Spleen (tissue), 11 donors: ENCODE data around the gene PTPN3. TPM values are rescaled to one million over a fixed set of nuclear protein-coding genes. Genes with fewer than 3 reads are reported as not detected.
A peak's percentile ranks its signal among the peaks of the same experiment; 100 is the strongest.

Source experiments
- DNase-seq: peaks from one replicate; pipeline ENCODE4 v3.0.0-alpha.2; 2020
- H3K27ac ChIP-seq, 8 donors: fragments of 200-600 bp; sonication (generic) in 7 of 8; 1 replicate in 4 of 8; 2 replicates in 4 of 8; pipeline versions ENCODE4 v1.5.0 to v1.8.0; 2016 to 2021; ENCODE audit warnings: inconsistent platforms in 4 of 8, mild to moderate bottlenecking in 4 of 8, moderate library complexity in 1 of 8
- H3K27me3 ChIP-seq, 7 donors: fragments of 200-600 bp; sonication (generic) in 6 of 7; replicated peaks in 1 of 7; 1 replicate in 4 of 7; 2 replicates in 3 of 7; pipeline versions ENCODE4 v1.5.0 to v1.8.0; 2016 to 2021; ENCODE audit warnings: inconsistent platforms in 3 of 7, mild to moderate bottlenecking in 1 of 7
- H3K36me3 ChIP-seq, 6 donors: fragments of 200-600 bp; sonication (generic) in 5 of 6; 1 replicate in 4 of 6; 2 replicates in 2 of 6; pipeline versions ENCODE4 v1.5.0 to v1.8.0; 2016 to 2021; ENCODE audit warnings: inconsistent platforms in 2 of 6
- H3K4me1 ChIP-seq, 6 donors: fragments of 200-600 bp; sonication (generic) in 5 of 6; 1 replicate in 3 of 6; 2 replicates in 3 of 6; pipeline versions ENCODE4 v1.5.0 to v1.8.0; 2016 to 2021; ENCODE audit warnings: inconsistent platforms in 3 of 6
- H3K4me3 ChIP-seq, 8 donors: fragments of 200-600 bp; sonication (generic) in 7 of 8; 1 replicate in 4 of 8; 2 replicates in 4 of 8; pipeline versions ENCODE4 v1.5.0 to v1.8.0; 2016 to 2021; ENCODE audit warnings: inconsistent platforms in 4 of 8, mild to moderate bottlenecking in 4 of 8, moderate library complexity in 2 of 8
- H3K9me3 ChIP-seq, 8 donors: fragments of 200-600 bp; sonication (generic) in 7 of 8; 1 replicate in 4 of 8; 2 replicates in 4 of 8; pipeline versions ENCODE4 v1.5.0 to v1.8.0; 2016 to 2021; ENCODE audit warnings: inconsistent platforms in 4 of 8
- POLR2A ChIP-seq, 3 donors: fragments of 450-650 bp; IDR thresholded peaks; one replicate each; pipeline ENCODE4 v1.5.1; 2017; ENCODE audit warnings: antibody characterized with exemption in 3 of 3, mild to moderate bottlenecking in 1 of 3
- POLR2AphosphoS5 ChIP-seq, 3 donors: sonication (generic); formaldehyde crosslinking; IDR thresholded peaks; one replicate each; pipeline ENCODE4 v1.5.1; 2017; ENCODE audit warnings: antibody characterized with exemption in 3 of 3
- WGBS, 5 donors: extraction: QIAGEN DNeasy Blood & Tissue Kit in 3 of 5; methylation state at CpG; one replicate each; pipeline versions ENCODE4 v1.1.5 to v1.1.7; 2013 to 2018; 5-methylcytosine and 5-hydroxymethylcytosine counted together
- intact Hi-C: fragments of 100-400 bp; cut with DNase I; formaldehyde crosslinking; loops from one replicate; pipeline ENCODE4 v1.15.0; 2023; ENCODE audit warnings: low total_unique reads
- polyA plus RNA-seq, 3 donors: library from polyadenylated mRNA; stranded (reverse); fragments of 200-250 nt; gene quantifications; one replicate each; pipeline ENCODE4 v1.2.1, GENCODE V29; 2013
- total RNA-seq, 7 donors: library from RNA; depleted of rRNA in 3 of 7; stranded (reverse); fragments of >200 nt in 3 of 7; fragmentation: NEBNext Ultra II Directional in 4 of 7; extraction: Animal tissue kit (Norgen Biotek cat#: 25700) in 4 of 7; gene quantifications; one replicate each; pipeline versions ENCODE4 v1.1.0 to v1.2.1, GENCODE V29; 2016 to 2021
- TF ChIP-seq, protein P1 (sequence below), 11 experiments: fragments of 200-600 bp in 7 of 11; fragments of 450-650 bp in 4 of 11; sonication (generic) in 4 of 11; IDR thresholded peaks in 8 of 11; conservative IDR thresholded peaks in 3 of 11; 1 replicate in 7 of 11; 2 replicates in 4 of 11; pipeline versions ENCODE4 v1.4.0 to v1.8.0; 2016 to 2021; ENCODE audit warnings: antibody characterized with exemption in 11 of 11, inconsistent platforms in 4 of 11, mild to moderate bottlenecking in 1 of 11
- donor health status: healthy with polysubstance abuse.
- donor health status: DM: no; HTN: no; CAD: no; lungs with moderate emphysema.
- donor health status: DM: no; HTN: no; CAD: no.
- donor health status: Bipolar disorder and iron deficiency.
- donor health status: healthy.
- donor health status: DM: no; HTN: no; CAD: no.
- donor health status: DM: yes; HTN: yes; CAD: no.

The PTPN3 gene
- total and polyA plus RNA-seq, 10 donors: 0.20 to 1.7 (median 0.48) TPM

DNA sequence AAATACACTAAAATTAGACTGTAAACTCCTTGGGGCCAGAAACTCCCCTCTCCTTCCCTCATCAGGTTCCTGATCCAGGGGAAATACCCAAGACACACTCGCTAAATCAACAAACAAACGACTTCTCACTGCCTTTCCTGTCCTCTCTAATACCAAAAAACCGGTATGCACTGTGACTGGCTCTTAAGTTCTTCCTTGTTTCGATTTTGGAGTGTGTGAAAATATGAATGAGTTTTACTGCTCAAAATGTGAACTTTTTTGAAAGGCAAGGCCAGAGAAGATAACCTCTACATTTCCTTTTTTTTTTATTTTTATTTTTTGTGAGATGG lies 96.2 kb downstream of the PTPN3 start:
- Histone ChIP-seq H3K4me3 (no peak overlapping the region), H3K4me1 (no peaks in the 10 kb centered on the region), H3K27ac (no peak overlapping the region), H3K9me3 (no peaks in the 10 kb centered on the region), H3K36me3 (no peaks in the 10 kb centered on the region), H3K27me3 (peaks cover 0 to 17% (median 0%) of the 10 kb centered on the region in 7 donors)
- no peak for DNase-seq
- intact Hi-C loops: no loop called here
- WGBS, 5 donors: 21 to 52% (median 35%) methylated on average over 4 of the region's 4 CpGs
- TF ChIP-seq, protein P1, sequence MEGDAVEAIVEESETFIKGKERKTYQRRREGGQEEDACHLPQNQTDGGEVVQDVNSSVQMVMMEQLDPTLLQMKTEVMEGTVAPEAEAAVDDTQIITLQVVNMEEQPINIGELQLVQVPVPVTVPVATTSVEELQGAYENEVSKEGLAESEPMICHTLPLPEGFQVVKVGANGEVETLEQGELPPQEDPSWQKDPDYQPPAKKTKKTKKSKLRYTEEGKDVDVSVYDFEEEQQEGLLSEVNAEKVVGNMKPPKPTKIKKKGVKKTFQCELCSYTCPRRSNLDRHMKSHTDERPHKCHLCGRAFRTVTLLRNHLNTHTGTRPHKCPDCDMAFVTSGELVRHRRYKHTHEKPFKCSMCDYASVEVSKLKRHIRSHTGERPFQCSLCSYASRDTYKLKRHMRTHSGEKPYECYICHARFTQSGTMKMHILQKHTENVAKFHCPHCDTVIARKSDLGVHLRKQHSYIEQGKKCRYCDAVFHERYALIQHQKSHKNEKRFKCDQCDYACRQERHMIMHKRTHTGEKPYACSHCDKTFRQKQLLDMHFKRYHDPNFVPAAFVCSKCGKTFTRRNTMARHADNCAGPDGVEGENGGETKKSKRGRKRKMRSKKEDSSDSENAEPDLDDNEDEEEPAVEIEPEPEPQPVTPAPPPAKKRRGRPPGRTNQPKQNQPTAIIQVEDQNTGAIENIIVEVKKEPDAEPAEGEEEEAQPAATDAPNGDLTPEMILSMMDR (IDR thresholded peaks at IDR 0.05 in 8 of 11, conservative IDR thresholded peaks at IDR 0.05 in 3 of 11): no peak
- TF ChIP-seq POLR2AphosphoS5 (IDR thresholded peaks at IDR 0.05) (no peak), POLR2A (IDR thresholded peaks at IDR 0.05) (no peak)

DNA sequence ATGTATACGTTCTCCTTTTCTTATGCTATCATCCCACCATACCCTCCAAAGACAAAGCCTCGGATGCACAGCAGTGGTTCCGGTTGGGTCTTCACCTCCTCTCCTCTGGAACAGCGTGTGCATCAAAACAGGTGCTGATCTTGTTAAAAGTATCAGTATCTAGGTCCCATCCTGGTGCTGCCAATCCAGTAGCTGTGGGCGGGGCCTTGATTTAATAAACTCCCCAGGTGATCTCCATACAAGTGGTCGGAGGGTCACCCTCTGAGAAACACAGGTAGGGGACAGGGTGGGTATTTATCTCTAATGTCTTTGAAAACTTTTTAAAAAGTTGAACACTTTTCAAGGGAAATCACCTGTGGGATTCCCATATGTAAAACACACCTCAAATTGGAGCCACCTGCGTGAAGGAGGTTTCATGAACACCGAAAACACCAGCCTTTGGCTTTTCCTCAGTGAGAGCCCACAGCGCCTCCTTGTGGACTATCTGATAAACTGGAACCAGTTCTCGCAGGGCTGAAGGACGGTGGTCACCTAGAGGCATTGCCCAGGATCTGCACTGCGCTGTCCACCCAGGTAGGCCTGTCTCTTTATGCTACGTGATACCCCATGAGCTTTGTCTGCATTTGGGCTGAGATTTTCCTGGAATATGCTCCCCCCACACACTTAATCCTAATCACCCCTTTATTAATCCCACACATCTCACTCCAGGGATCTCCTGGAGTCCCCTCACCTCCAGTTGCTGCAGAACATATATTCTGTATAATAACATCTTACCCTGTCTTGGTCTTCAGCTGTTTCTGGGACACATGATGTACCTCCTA lies 96.7 kb downstream of the PTPN3 start:
- no peaks in the 10 kb centered on the region for H3K9me3 ChIP-seq
- intact Hi-C loops: no loop called here
- peaks cover 0 to 20% (median 0%) of the 10 kb centered on the region in 7 donors for H3K27me3 ChIP-seq
- 47 to 57% (median 51%) methylated on average over 13 of the region's 13 CpGs for WGBS, 5 donors
- DNase-seq: no peak
- no peak overlapping the region for H3K27ac ChIP-seq
- no peak overlapping the region for H3K4me3 ChIP-seq
- no peaks in the 10 kb centered on the region for H3K36me3 ChIP-seq
- H3K4me1 ChIP-seq: no peaks in the 10 kb centered on the region
- TF ChIP-seq, protein P1 (IDR thresholded peaks at IDR 0.05 in 8 of 11, conservative IDR thresholded peaks at IDR 0.05 in 3 of 11): peak in 8 of 11 experiments; percentile 24 to 54 (median 40)
- no peak for TF ChIP-seq POLR2A (IDR thresholded peaks at IDR 0.05)

DNA sequence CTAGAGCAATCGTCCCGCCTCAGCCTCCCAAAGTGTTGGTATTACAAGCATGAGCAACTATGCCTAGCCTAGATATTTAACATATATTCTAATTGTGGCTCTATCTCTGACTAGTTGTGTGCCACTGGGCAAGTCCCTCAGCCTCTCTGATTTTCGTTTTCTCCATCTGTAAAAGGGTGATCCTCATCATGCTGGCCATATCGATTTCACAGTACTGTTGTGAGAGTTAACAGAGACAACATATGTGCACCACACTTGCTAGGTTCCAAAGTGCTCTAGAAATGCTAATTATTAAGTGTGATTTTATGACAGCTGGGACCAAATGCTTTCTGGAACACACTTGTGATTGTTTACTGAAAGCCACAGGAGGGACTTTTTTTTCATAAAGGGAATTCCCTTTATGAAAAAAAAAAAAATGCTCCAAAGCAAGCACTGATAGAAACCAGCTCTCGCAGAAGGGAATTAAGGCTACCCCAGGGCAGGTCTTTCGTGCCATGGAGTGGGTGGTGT lies 98.8 kb downstream of the PTPN3 start:
- no peak for TF ChIP-seq POLR2A (IDR thresholded peaks at IDR 0.05)
- no peak for TF ChIP-seq POLR2AphosphoS5 (IDR thresholded peaks at IDR 0.05)
- TF ChIP-seq, protein P1 (IDR thresholded peaks at IDR 0.05 in 8 of 11, conservative IDR thresholded peaks at IDR 0.05 in 3 of 11): no peak
- Histone ChIP-seq H3K27ac (no peak overlapping the region), H3K36me3 (no peaks in the 10 kb centered on the region), H3K4me1 (no peaks in the 10 kb centered on the region), H3K27me3 (peaks cover 0 to 25% (median 0%) of the 10 kb centered on the region in 7 donors), H3K4me3 (no peak overlapping the region), H3K9me3 (no peaks in the 10 kb centered on the region)
- DNase-seq: no peak
- intact Hi-C loops: no loop called here
- 55 to 81% (median 64%) methylated on average over 6 of the region's 6 CpGs for WGBS, 5 donors

DNA sequence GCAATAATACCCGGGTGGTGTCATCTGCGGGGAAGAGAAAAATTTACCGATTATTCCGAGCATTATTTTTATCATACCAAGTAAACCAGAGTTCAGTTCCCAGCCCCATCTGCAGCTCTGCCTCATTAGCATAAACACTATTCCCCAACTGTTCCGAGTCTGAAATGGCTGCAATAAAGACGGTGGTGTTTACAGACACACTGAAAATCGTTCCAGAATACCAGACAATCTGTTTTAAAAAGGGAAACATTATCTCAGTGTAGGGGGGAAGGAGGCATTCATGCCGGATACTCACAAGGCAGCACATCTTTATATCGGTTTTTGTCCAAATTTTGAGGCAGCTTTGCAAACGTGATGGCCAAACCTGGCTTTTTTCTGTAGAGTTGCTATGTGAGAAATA lies 106.9 kb downstream of the PTPN3 start:
- Histone ChIP-seq H3K27ac (no peak overlapping the region), H3K4me3 (no peak overlapping the region), H3K4me1 (no peaks in the 10 kb centered on the region), H3K27me3 (peaks cover 0 to 8% (median 0%) of the 10 kb centered on the region in 7 donors), H3K36me3 (no peaks in the 10 kb centered on the region), H3K9me3 (no peaks in the 10 kb centered on the region)
- TF ChIP-seq POLR2AphosphoS5 (IDR thresholded peaks at IDR 0.05): no peak
- TF ChIP-seq, protein P1 (IDR thresholded peaks at IDR 0.05 in 8 of 11, conservative IDR thresholded peaks at IDR 0.05 in 3 of 11): no peak
- no peak for TF ChIP-seq POLR2A (IDR thresholded peaks at IDR 0.05)
- intact Hi-C loops: no loop called here
- no peak for DNase-seq
- 78 to 82% (median 80%) methylated on average over 10 of the region's 10 CpGs for WGBS, 5 donors
